A375 (cell line): ENCODE data around the gene GNPTAB. TPM values are rescaled to one million over a fixed set of nuclear protein-coding genes. Genes with fewer than 3 reads are reported as not detected.

ENCODE experiments used
- small RNA-seq: library from RNA; depleted of rRNA; stranded (forward); fragments of <200 nt; gene quantifications from one replicate; pipeline ENCODE3, GENCODE V24; 2014
- total RNA-seq: library from RNA; depleted of rRNA; stranded (reverse); fragments of >200 nt; shearing (Covaris generic); gene quantifications from 2 replicates; pipeline ENCODE4 v1.2.3, GENCODE V29; 2014; rRNA removed

Gene GNPTAB
- total RNA-seq, result 10.4 and 19.4 TPM in 2 replicates

DNA sequence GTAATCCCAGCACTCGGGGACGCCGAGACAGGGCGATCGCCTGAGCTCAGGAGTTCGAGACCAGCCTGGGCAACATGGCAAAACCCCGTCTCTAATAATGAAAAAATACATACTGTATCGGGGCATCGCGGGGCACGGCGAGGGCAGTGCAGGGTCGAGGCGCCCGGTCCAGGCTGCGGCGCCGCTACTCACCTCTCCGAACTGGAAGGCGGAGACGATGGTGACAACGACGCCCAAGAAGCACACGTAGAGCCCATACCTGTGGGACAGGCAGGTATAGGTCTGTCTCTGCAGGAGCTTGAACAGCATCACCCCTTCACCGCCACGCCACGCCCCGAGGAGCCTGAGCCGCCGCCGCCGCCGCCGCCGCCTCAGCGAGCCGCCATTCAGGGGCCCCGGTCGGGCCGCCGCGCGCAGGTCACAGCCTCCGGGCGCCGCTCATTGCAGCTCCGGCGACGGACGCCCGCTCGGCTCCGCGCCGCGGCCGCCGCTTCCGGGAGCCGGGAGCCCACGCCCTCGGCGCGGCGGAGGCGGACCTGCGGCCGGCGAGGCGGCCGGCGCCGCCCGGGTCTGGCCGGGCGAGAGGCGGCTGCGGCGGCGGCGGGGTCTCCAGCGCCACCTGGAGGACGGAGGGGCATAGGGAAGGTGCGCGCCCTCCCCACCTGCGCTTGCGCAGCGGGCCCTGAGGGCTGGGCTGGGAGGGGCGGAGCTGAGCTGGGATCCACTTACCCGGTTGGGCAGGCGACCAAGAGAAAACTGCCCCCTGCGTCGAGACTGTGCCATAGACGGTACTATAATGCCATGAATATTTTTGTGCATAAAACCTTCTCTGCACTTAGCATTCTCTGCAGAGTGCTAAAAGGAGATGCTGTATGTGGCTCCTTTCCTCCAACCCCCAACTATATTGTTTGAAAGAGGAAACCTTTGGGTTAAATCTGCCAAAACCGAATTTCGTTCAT is at the start of gene GNPTAB:
GNPTAB (minus strand) TSS at position 593 of the 959 bp plus-strand sequence; CDS start at position 309, 284 bp downstream.

DNA sequence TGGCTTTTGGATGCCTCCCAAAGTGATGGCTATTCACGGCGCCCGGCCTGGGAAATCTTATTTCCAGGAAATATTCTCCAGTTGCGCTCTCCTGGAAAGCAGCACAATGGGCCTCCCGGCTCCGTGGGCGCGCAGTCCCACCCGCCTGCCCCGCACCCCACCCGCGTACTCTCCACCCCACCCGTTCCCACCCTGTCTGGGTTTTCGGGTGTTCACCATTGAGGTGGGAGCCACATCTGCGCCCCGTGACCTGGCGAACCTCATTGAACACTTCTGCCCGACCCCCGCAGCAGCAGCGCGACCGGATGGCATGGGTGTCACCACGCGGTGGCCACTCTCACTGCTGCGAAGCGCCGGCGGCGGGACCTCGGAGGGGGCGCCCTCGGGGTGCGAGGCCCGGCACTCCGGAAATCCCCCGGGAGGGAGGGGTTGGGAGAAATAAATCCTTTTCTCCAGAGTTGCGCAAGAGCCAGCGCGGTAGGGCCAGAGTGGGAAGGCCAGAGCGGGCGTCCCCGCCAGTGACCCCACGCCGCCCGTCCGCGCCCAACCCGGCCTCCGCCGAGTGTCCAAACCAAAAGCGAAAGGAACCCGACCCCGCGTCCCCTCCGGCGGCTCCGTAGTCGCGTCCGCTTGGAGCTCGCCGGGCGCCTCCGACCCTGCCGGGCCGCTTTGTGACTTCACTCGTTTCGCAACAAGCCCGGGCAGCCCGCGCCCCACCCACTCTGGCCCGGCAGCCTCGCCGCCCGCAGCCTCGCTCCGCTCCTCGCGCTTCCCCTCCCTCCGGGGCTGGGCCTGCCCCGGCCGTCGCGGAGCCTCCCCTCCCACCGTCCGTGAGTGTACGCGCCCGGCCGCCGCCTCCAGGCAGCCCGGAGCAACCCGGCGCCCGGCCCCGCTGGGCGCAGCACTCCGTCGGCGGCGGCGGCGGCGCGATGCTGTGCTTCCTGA is 46.4 kb upstream of the GNPTAB start, which contains the start of gene DRAM1:
DRAM1 (plus strand) TSS at position 720 of the 945 bp plus-strand sequence; CDS start at position 930, 210 bp downstream.

DNA sequence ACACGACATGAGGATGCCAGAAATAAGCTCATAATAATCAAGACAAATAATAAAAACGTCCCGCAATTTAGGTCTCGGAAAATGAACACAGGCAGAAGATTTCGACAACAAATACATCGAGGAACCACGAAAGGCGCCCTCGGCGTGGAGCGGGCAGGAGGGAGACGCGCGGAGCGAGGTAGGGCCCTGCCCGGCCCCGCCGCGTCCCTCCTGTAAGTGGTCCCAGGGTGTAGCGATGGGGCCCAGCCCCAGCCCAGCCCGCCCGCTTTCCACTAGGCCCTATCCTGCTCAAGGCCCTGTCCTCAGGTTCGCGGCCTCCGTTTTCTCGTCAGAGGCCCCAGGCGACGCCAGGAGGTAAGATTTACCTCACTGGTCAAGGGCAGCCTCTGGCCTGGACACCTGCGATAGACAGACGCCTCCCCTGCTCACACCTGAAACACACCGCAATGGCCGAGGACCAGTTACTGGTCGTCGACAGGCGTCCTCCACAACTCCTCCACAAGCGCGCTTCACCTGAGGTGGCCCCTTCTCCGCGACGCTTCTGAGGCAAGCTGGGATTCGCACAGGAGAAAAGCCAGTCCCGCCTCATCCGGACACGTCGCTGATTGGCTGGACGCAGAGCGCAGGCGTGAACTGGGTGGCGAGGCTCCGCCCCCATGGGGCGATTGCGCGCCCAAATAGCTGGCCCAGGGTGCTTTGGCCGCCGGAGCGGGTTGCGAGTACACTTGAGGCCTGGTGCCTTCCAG is 91.7 kb downstream of the GNPTAB start, which contains the start of gene SYCP3:
SYCP3 (minus strand) TSS at position 543 of the 746 bp plus-strand sequence. CDS start 1,527 bp downstream, outside the sequence.

DNA sequence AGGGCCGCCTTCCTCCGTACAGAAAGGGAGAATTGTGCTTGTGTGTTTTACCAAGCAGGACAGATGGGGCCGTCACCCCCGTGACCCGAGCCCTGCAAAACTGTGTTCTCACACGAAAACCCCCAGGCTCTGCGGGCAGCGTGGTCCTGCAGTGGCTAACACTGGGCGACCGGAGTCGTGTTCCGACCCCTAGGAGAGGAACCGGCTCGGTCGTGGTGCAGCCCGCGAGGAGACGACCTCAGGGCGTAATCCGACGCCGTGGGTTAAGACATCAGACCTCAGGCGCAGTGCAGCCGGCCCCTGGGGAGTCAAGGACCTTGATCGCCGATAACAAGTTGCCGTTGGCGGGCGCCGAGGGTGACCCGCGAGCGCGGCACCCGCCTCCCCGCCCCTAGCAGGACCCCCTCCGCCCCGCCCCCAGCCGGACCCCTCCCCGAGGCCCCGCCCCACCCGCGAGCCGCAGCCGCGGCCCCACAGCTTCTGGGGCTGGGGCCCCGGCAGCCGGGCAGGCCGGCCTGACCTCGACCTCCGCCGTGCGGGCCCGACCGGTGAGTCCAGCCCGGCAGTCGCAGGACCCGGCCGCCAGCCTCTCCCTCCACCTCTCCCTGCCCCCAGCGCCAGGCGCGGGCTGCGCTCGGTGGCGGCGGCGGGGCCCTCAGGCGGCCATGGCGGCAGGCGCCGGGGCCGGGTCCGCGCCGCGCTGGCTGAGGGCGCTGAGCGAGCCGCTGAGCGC is 133.4 kb downstream of the GNPTAB start, which contains the start of gene CHPT1:
CHPT1 (plus strand) TSS at position 444 of the 733 bp plus-strand sequence; CDS start at position 666, 222 bp downstream.

Small RNA genes lying within 50 kb of the gene (small RNA-seq; reads per million reads assigned to genes)
- gene RNA5SP368 (not detected), gene RNA5SP369 (not detected), gene RNU6-101P (not detected), gene RNU6-1183P (not detected), gene RNU6-172P (not detected), gene RNY1P16 (not detected)

Other genes with a start within 250 kb of the GNPTAB start
- not detected in 2 replicates for gene MYBPC1, start 236.0 kb downstream of the GNPTAB start, total RNA-seq
- gene CHPT1, start 133.3 kb downstream of the GNPTAB start, total RNA-seq, result 45.6 and 61.7 TPM in 2 replicates
- gene SYCP3, start 91.5 kb downstream of the GNPTAB start, total RNA-seq, result 0.08 TPM in 1 of 2 replicates, not detected in the other
- 3.3 and 4.8 TPM in 2 replicates for gene DRAM1, start 46.6 kb upstream of the GNPTAB start, total RNA-seq
- 39.5 and 40.1 TPM in 2 replicates for gene WASHC3, start 231.0 kb upstream of the GNPTAB start, total RNA-seq